B cell (primary cell): ENCODE measurements around the gene POLD1. TPM values are rescaled to one million over a fixed set of nuclear protein-coding genes. Genes with fewer than 3 reads are reported as not detected.

ENCODE experiments used
- ATAC-seq: fragments of 200-7000 bp; cut with Tn5 transposase; one replicate; pipeline ENCODE4 v1.10.0; 2021; ENCODE audit warnings: low read depth, mild to moderate bottlenecking, moderate number of reproducible peaks, moderate library complexity
- CTCF ChIA-PET: fragments of 350-600 bp; sonication (Branson Sonifier 250); formaldehyde crosslinking; loops from one replicate; lab custom pipeline; 2021; ENCODE audit warnings: antibody characterized with exemption, inconsistent platforms; lab: Charles Lee
- POLR2A ChIA-PET: fragments of 350-600 bp; sonication (Branson Sonifier 250); formaldehyde crosslinking; loops from one replicate; lab custom pipeline; 2021; ENCODE audit warnings: antibody characterized with exemption; lab: Charles Lee
- DNase-seq: peaks from one replicate; pipeline ENCODE4 v3.0.0; 2013
- H2AFZ ChIP-seq: 2 replicates; pipeline ENCODE4 v1.6.1; 2012; ENCODE audit warnings: mild to moderate bottlenecking, low read depth, low read length; ENCODE audit not compliant: insufficient read depth, poor library complexity, severe bottlenecking
- H3K27ac ChIP-seq, 2 donors: 1 replicate in 1 of 2; 2 replicates in 1 of 2; pipeline ENCODE4 v1.5.1; 2012 to 2013; ENCODE audit warnings: low read length in 2 of 2, mild to moderate bottlenecking in 2 of 2, moderate library complexity in 1 of 2
- H3K27me3 ChIP-seq, 4 experiments: fragments of 200-600 bp in 1 of 4; sonication (generic) in 1 of 4; replicated peaks in 1 of 4; 1 replicate in 2 of 4; 2 replicates in 2 of 4; pipeline versions ENCODE4 v1.6.1 to v1.7.0; 2013 to 2016; ENCODE audit warnings: low read length in 3 of 4, mild to moderate bottlenecking in 2 of 4, mixed read lengths in 1 of 4, moderate library complexity in 1 of 4; ENCODE audit not compliant: insufficient read depth in 4 of 4, control insufficient read depth in 3 of 4; ENCODE audit errors: control extremely low read depth in 1 of 4
- H3K36me3 ChIP-seq, 2 experiments: replicated peaks in 1 of 2; 1 replicate in 1 of 2; 2 replicates in 1 of 2; pipeline versions ENCODE4 v1.6.1 to v1.7.1; 2013; ENCODE audit warnings: low read length in 1 of 2; ENCODE audit not compliant: insufficient read depth in 2 of 2, control insufficient read depth in 1 of 2; ENCODE audit errors: control extremely low read depth in 1 of 2, extremely low read depth in 1 of 2
- H3K4me1 ChIP-seq, 2 donors: fragments of 200-600 bp in 1 of 2; sonication (generic) in 1 of 2; 1 replicate in 1 of 2; 2 replicates in 1 of 2; pipeline versions ENCODE4 v1.5.1 to v1.6.1; 2013 to 2017; ENCODE audit warnings: low read length in 2 of 2; ENCODE audit not compliant: control insufficient read depth in 2 of 2, insufficient read depth in 2 of 2
- H3K4me2 ChIP-seq: replicated peaks from 2 replicates; pipeline ENCODE3; 2012; ENCODE audit warnings: mild to moderate bottlenecking, low read depth, low read length; ENCODE audit not compliant: poor library complexity, severe bottlenecking
- H3K4me3 ChIP-seq, 5 experiments: fragments of 200-600 bp in 1 of 5; sonication (generic) in 1 of 5; 1 replicate in 3 of 5; 2 replicates in 2 of 5; pipeline versions ENCODE4 v1.5.1 to v1.7.0; 2011 to 2016; ENCODE audit warnings: low read length in 4 of 5, mild to moderate bottlenecking in 4 of 5, low read depth in 2 of 5, control low read depth in 1 of 5, moderate library complexity in 1 of 5; ENCODE audit not compliant: insufficient read depth in 1 of 5; ENCODE audit errors: control extremely low read depth in 1 of 5, extremely low read depth in 1 of 5
- H3K79me2 ChIP-seq: fragments of 200-600 bp; sonication (generic); one replicate; pipeline ENCODE4 v1.6.0; 2016; ENCODE audit warnings: low read length; ENCODE audit not compliant: control insufficient read depth, insufficient read depth
- H3K9ac ChIP-seq: fragments of 200-600 bp; sonication (generic); 2 replicates; pipeline ENCODE4 v1.6.1; 2017; ENCODE audit warnings: mild to moderate bottlenecking, low read length, moderate library complexity
- H3K9me3 ChIP-seq, 3 donors: one replicate each; pipeline versions ENCODE4 v1.6.1 to v1.7.1; 2013; ENCODE audit warnings: low read length in 2 of 3; ENCODE audit not compliant: control insufficient read depth in 2 of 3, insufficient read depth in 1 of 3; ENCODE audit errors: control extremely low read depth in 1 of 3
- H4K20me1 ChIP-seq: 2 replicates; pipeline ENCODE4 v1.6.0; 2012; ENCODE audit warnings: mild to moderate bottlenecking, low read length; ENCODE audit not compliant: insufficient read depth, control insufficient read depth, poor library complexity, severe bottlenecking
- H3K27ac Mint-ChIP-seq: one replicate; pipeline ENCODE4 v1.8.0; 2021; ENCODE audit warnings: mixed read lengths
- H3K27me3 Mint-ChIP-seq: one replicate; pipeline ENCODE4 v1.8.0; 2021; ENCODE audit warnings: mixed read lengths
- H3K4me1 Mint-ChIP-seq: one replicate; pipeline ENCODE4 v1.8.0; 2021; ENCODE audit warnings: mixed read lengths
- H3K4me3 Mint-ChIP-seq: one replicate; pipeline ENCODE4 v1.8.0; 2021; ENCODE audit warnings: mixed read lengths
- H3K9me3 Mint-ChIP-seq: one replicate; pipeline ENCODE4 v1.8.0; 2022; ENCODE audit warnings: mixed read lengths; ENCODE audit not compliant: insufficient read depth
- CTCF ChIP-seq: fragments of 200-600 bp; IDR thresholded peaks from one replicate; pipeline ENCODE4 v1.8.0; 2022; ENCODE audit warnings: antibody characterized with exemption, mild to moderate bottlenecking
- EZH2 ChIP-seq: IDR thresholded peaks from 2 replicates; pipeline ENCODE4 v1.6.1; 2012; ENCODE audit warnings: borderline replicate concordance, low read depth, mild to moderate bottlenecking, moderate library complexity, low read length; ENCODE audit not compliant: insufficient read depth, poor library complexity, severe bottlenecking
- WGBS: methylation state at CpG from one replicate; pipeline ENCODE4 v1.1.5; 2013; ENCODE audit warnings: missing lambda C conversion rate; ENCODE audit not compliant: insufficient coverage; 5-methylcytosine and 5-hydroxymethylcytosine counted together
- intact Hi-C: fragments of 100-400 bp; cut with micrococcal nuclease; formaldehyde crosslinking; loops from one replicate; pipeline ENCODE4 v1.10.0; 2022
- polyA plus RNA-seq: library from polyadenylated mRNA; depleted of rRNA; stranded (reverse); fragments of >200 nt; gene quantifications from 2 replicates; pipeline ENCODE4 v1.2.3, GENCODE V29; 2012
- total RNA-seq, 2 donors: library from RNA; stranded (reverse); fragments of 120-200 nt in 1 of 2; gene quantifications; 1 replicate in 1 of 2; 2 replicates in 1 of 2; pipeline versions ENCODE4 v1.2.3 to v1.2.4, GENCODE V29; 2013 to 2022

The POLD1 gene
- total and polyA plus RNA-seq, 2 donors (not counting 1 experiment from before 2014, with no cell fraction given) = 43.6 to 65.2 TPM

GRCh38 chr19:50460161-50460765 is 76.1 kb downstream of the POLD1 start:
- Histone ChIP-seq H3K9me3 (no peaks in the 10 kb centered on the region), H3K27ac (peak overlapping the region; percentile 79 to 84), H3K79me2 (no peaks in the 10 kb centered on the region), H3K4me3 (peak overlapping the region in 3 of 5 experiments; percentile 2 to 29 (median 26)), H3K27me3 (no peaks in the 10 kb centered on the region), H4K20me1 (no peaks in the 10 kb centered on the region), H3K4me1 (peaks cover 21 to 26% of the 10 kb centered on the region in 2 donors), H2AFZ (peak overlapping the region; percentile 62), H3K36me3 (no peaks in the 10 kb centered on the region), H3K4me2 (peak overlapping the region; percentile 73), H3K9ac (peak overlapping the region; percentile 41)
- peak; percentile 72 for ATAC-seq
- H3K9me3 Mint-ChIP-seq = no peaks in the 10 kb centered on the region
- ChIA-PET CTCF (interaction anchor here (0.7 to 4.3 kb wide), 32 partner anchors 8 to 462 kb away, joined by 3 to 131 read pairs (median 6); partner anchors contain the start of genes JOSD2, KCNC3, NAPSA and NR1H2), POLR2A (interaction anchor here (0.5 to 2.1 kb wide), 14 partner anchors 26 to 127 kb away, joined by 3 to 16 read pairs (median 6); partner anchors contain the start of genes JOSD2, NR1H2, POLD1 and SPIB)
- peak; percentile 87 for DNase-seq
- 12% methylated on average over 13 of the region's 13 CpGs for WGBS
- intact Hi-C loops = loop anchor here (1.0 to 2.0 kb wide), 5 partner anchors 16 to 207 kb away; partner anchors contain the start of genes EMC10, GARIN5A, NR1H2 and POLD1
- TF ChIP-seq CTCF (no peak), EZH2 (no peak)
- H3K27me3 Mint-ChIP-seq = no peaks in the 10 kb centered on the region
- peaks cover 18% of the 10 kb centered on the region for H3K4me1 Mint-ChIP-seq
- peak overlapping the region; percentile 94 for H3K27ac Mint-ChIP-seq
- H3K4me3 Mint-ChIP-seq = peak overlapping the region; percentile 80
